ENCODE data around the gene MBIP. TPM values are rescaled to one million over a fixed set of nuclear protein-coding genes. Genes with fewer than 3 reads are reported as not detected.

The MBIP gene
- polyA plus RNA-seq, 1 donor from 2014 or later: 52.1 TPM

DNA sequence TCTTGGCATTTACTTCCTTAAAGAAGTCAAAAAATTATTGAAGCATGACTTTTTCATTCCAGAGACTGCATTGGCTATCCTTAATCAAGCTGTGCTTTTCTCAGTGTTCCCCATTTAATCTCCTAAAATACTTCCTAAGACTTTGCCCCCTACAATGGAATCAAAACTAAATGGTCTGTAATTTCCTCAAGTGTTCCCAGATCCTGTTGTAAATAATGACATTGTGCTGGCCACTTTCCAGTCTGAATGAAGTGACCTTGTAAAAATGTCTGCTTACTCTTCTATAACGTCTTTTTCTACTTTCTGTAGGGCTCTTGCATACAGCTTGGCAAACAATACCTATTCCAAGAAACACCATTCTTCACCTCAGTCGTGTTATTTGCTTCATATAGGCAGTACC is 45.3 kb upstream of the MBIP start:
- no peaks in the 10 kb centered on the region for H3K36me3 ChIP-seq (ENCODE audit: insufficient read depth, low read length)
- H3K27ac ChIP-seq (ENCODE audit: low read length): no peak overlapping the region
- H3K4me2 ChIP-seq (ENCODE audit: low read length): no peak overlapping the region
- H3F3A ChIP-seq (ENCODE audit: insufficient read depth, low read length, poor library complexity, severe bottlenecking): no peaks in the 10 kb centered on the region
- no peaks in the 10 kb centered on the region for H3K79me2 ChIP-seq (replicated peaks; ENCODE audit: insufficient read depth, low read length)
- H3K9ac ChIP-seq (ENCODE audit: low read length): no peak overlapping the region
- no peak overlapping the region for H3K4me3 ChIP-seq (ENCODE audit: low read length)
- no peaks in the 10 kb centered on the region for H4K20me1 ChIP-seq (ENCODE audit: insufficient read depth)
- H3K9me2 ChIP-seq (ENCODE audit: insufficient read depth, low read length): no peaks in the 10 kb centered on the region
- TF ChIP-seq, protein P1, sequence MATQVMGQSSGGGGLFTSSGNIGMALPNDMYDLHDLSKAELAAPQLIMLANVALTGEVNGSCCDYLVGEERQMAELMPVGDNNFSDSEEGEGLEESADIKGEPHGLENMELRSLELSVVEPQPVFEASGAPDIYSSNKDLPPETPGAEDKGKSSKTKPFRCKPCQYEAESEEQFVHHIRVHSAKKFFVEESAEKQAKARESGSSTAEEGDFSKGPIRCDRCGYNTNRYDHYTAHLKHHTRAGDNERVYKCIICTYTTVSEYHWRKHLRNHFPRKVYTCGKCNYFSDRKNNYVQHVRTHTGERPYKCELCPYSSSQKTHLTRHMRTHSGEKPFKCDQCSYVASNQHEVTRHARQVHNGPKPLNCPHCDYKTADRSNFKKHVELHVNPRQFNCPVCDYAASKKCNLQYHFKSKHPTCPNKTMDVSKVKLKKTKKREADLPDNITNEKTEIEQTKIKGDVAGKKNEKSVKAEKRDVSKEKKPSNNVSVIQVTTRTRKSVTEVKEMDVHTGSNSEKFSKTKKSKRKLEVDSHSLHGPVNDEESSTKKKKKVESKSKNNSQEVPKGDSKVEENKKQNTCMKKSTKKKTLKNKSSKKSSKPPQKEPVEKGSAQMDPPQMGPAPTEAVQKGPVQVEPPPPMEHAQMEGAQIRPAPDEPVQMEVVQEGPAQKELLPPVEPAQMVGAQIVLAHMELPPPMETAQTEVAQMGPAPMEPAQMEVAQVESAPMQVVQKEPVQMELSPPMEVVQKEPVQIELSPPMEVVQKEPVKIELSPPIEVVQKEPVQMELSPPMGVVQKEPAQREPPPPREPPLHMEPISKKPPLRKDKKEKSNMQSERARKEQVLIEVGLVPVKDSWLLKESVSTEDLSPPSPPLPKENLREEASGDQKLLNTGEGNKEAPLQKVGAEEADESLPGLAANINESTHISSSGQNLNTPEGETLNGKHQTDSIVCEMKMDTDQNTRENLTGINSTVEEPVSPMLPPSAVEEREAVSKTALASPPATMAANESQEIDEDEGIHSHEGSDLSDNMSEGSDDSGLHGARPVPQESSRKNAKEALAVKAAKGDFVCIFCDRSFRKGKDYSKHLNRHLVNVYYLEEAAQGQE (IDR thresholded peaks at IDR 0.05; ENCODE audit: borderline replicate concordance): no peak
- TF ChIP-seq SMC3 (conservative IDR thresholded peaks at IDR 0.05; ENCODE audit: poor library complexity) (no peak), RAD21 (conservative IDR thresholded peaks at IDR 0.05) (no peak), EZH2 (IDR thresholded peaks at IDR 0.05; ENCODE audit: borderline replicate concordance, insufficient read depth, low read length, poor library complexity, severe bottlenecking) (no peak), MXI1 (conservative IDR thresholded peaks at IDR 0.05; ENCODE audit: poor library complexity, severe bottlenecking) (no peak), TAF1 (IDR thresholded peaks at IDR 0.05; ENCODE audit: low read depth) (no peak), EP300 (conservative IDR thresholded peaks at IDR 0.05; ENCODE audit: poor library complexity, severe bottlenecking) (no peak), POLR2AphosphoS5 (IDR thresholded peaks at IDR 0.05) (no peak)
- TF ChIP-seq, protein P2, sequence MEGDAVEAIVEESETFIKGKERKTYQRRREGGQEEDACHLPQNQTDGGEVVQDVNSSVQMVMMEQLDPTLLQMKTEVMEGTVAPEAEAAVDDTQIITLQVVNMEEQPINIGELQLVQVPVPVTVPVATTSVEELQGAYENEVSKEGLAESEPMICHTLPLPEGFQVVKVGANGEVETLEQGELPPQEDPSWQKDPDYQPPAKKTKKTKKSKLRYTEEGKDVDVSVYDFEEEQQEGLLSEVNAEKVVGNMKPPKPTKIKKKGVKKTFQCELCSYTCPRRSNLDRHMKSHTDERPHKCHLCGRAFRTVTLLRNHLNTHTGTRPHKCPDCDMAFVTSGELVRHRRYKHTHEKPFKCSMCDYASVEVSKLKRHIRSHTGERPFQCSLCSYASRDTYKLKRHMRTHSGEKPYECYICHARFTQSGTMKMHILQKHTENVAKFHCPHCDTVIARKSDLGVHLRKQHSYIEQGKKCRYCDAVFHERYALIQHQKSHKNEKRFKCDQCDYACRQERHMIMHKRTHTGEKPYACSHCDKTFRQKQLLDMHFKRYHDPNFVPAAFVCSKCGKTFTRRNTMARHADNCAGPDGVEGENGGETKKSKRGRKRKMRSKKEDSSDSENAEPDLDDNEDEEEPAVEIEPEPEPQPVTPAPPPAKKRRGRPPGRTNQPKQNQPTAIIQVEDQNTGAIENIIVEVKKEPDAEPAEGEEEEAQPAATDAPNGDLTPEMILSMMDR (IDR thresholded peaks at IDR 0.05; ENCODE audit: poor library complexity, severe bottlenecking): no peak
- H3K27me3 ChIP-seq (ENCODE audit: insufficient read depth, low read depth, low read length): no peaks in the 10 kb centered on the region
- no peak overlapping the region for H2AFZ ChIP-seq (ENCODE audit: low read depth, low read length)
- no peaks in the 10 kb centered on the region for H3K9me3 ChIP-seq (ENCODE audit: low read length)

DNA sequence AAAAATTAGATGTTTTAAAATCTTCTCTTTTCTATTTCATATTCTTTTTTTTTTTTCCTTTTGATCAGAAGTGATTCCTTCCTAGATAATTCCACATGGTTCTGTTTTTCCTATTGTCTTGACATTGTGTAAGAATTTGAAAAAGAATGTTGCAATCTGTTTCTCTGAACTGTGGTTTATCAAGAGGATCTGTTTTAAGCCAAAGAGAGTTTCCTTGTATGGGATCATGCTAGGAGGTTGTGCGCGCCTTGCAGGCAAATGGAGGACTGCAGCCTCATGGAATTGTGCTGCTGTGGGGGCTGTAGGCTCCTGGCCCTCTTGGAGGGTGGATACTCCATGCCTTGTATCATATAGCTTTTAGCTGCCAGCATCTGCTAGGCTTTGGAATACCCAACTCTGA is 43.3 kb upstream of the MBIP start:
- H3K27ac ChIP-seq (ENCODE audit: low read length): no peak overlapping the region
- H3K9me3 ChIP-seq (ENCODE audit: low read length): no peaks in the 10 kb centered on the region
- H3F3A ChIP-seq (ENCODE audit: insufficient read depth, low read length, poor library complexity, severe bottlenecking): no peaks in the 10 kb centered on the region
- no peak overlapping the region for H2AFZ ChIP-seq (ENCODE audit: low read depth, low read length)
- H3K79me2 ChIP-seq (replicated peaks; ENCODE audit: insufficient read depth, low read length): no peaks in the 10 kb centered on the region
- H3K36me3 ChIP-seq (ENCODE audit: insufficient read depth, low read length): no peaks in the 10 kb centered on the region
- no peak overlapping the region for H3K4me2 ChIP-seq (ENCODE audit: low read length)
- H3K4me3 ChIP-seq (ENCODE audit: low read length): no peak overlapping the region
- H3K27me3 ChIP-seq (ENCODE audit: insufficient read depth, low read depth, low read length): no peaks in the 10 kb centered on the region
- H3K9ac ChIP-seq (ENCODE audit: low read length): no peak overlapping the region
- H4K20me1 ChIP-seq (ENCODE audit: insufficient read depth): no peaks in the 10 kb centered on the region
- no peak for TF ChIP-seq MXI1 (conservative IDR thresholded peaks at IDR 0.05; ENCODE audit: poor library complexity, severe bottlenecking)
- TF ChIP-seq TAF1 (IDR thresholded peaks at IDR 0.05; ENCODE audit: low read depth): no peak
- TF ChIP-seq EP300 (conservative IDR thresholded peaks at IDR 0.05; ENCODE audit: poor library complexity, severe bottlenecking): no peak
- no peak for TF ChIP-seq RAD21 (conservative IDR thresholded peaks at IDR 0.05)
- TF ChIP-seq, protein P2 (IDR thresholded peaks at IDR 0.05; ENCODE audit: poor library complexity, severe bottlenecking): no peak
- TF ChIP-seq EZH2 (IDR thresholded peaks at IDR 0.05; ENCODE audit: borderline replicate concordance, insufficient read depth, low read length, poor library complexity, severe bottlenecking): no peak
- TF ChIP-seq, protein P1 (IDR thresholded peaks at IDR 0.05; ENCODE audit: borderline replicate concordance): no peak
- no peak for TF ChIP-seq POLR2AphosphoS5 (IDR thresholded peaks at IDR 0.05)
- no peak for TF ChIP-seq SMC3 (conservative IDR thresholded peaks at IDR 0.05; ENCODE audit: poor library complexity)
- no peaks in the 10 kb centered on the region for H3K9me2 ChIP-seq (ENCODE audit: insufficient read depth, low read length)
